Effector memory CD4-positive, alpha-beta T cell (primary cell): ENCODE results near the gene CCNJL.

Experiments used
- DNase-seq, 3 donors: peaks; one replicate each; pipeline ENCODE4 v3.0.0-alpha.2; 2020
- H3K27ac ChIP-seq: 2 replicates; pipeline ENCODE4 v1.7.0; 2013; ENCODE audit warnings: mild to moderate bottlenecking, low read length, moderate library complexity; ENCODE audit not compliant: insufficient read depth, poor library complexity, severe bottlenecking
- H3K27me3 ChIP-seq: replicated peaks from 2 replicates; pipeline ENCODE4 v1.7.0; 2013; ENCODE audit warnings: mild to moderate bottlenecking, low read length; ENCODE audit not compliant: insufficient read depth, control insufficient read depth, poor library complexity, severe bottlenecking
- H3K36me3 ChIP-seq: 2 replicates; pipeline ENCODE4 v1.7.0; 2013; ENCODE audit warnings: mild to moderate bottlenecking, low read length, moderate library complexity; ENCODE audit not compliant: control insufficient read depth, insufficient read depth
- H3K4me1 ChIP-seq: 2 replicates; pipeline ENCODE4 v1.7.0; 2013; ENCODE audit warnings: low read length, mild to moderate bottlenecking; ENCODE audit not compliant: control insufficient read depth, insufficient read depth, poor library complexity, severe bottlenecking
- H3K4me3 ChIP-seq: 2 replicates; pipeline ENCODE4 v1.7.0; 2013; ENCODE audit warnings: low read length, low read depth, mild to moderate bottlenecking; ENCODE audit not compliant: insufficient read depth, poor library complexity, severe bottlenecking
- H3K9me3 ChIP-seq: 2 replicates; pipeline ENCODE4 v1.7.0; 2013; ENCODE audit warnings: mild to moderate bottlenecking, low read length, moderate library complexity; ENCODE audit not compliant: control insufficient read depth

CCNJL gene

GRCh38 chr5:160284291-160284873 is 28.0 kb downstream of the CCNJL start:
- H3K27me3 ChIP-seq: no peaks in the 10 kb centered on the region
- no peaks in the 10 kb centered on the region for H3K36me3 ChIP-seq
- H3K9me3 ChIP-seq: no peaks in the 10 kb centered on the region
- no peak overlapping the region for H3K27ac ChIP-seq
- H3K4me3 ChIP-seq: no peak overlapping the region
- DNase-seq: no peak
- H3K4me1 ChIP-seq: no peaks in the 10 kb centered on the region

GRCh38 chr5:160281275-160281674 is 31.1 kb downstream of the CCNJL start:
- Histone ChIP-seq H3K36me3 (no peaks in the 10 kb centered on the region), H3K4me3 (no peak overlapping the region), H3K27ac (no peak overlapping the region), H3K4me1 (no peaks in the 10 kb centered on the region), H3K27me3 (no peaks in the 10 kb centered on the region), H3K9me3 (no peaks in the 10 kb centered on the region)
- no peak for DNase-seq

- H3K4me3 ChIP-seq: no peak overlapping the region
- no peaks in the 10 kb centered on the region for H3K27me3 ChIP-seq
- H3K27ac ChIP-seq: no peak overlapping the region
- no peaks in the 10 kb centered on the region for H3K9me3 ChIP-seq
- no peaks in the 10 kb centered on the region for H3K36me3 ChIP-seq
- H3K4me1 ChIP-seq: no peaks in the 10 kb centered on the region
- no peak for DNase-seq
Measured at GRCh38 chr5:160280384-160281095, 31.8 kb downstream of the CCNJL start.

GRCh38 chr5:160278343-160278742 is 34.0 kb downstream of the CCNJL start:
- DNase-seq: no peak
- Histone ChIP-seq H3K27me3 (no peaks in the 10 kb centered on the region), H3K4me1 (no peaks in the 10 kb centered on the region), H3K36me3 (no peaks in the 10 kb centered on the region), H3K27ac (no peak overlapping the region), H3K4me3 (no peak overlapping the region), H3K9me3 (no peaks in the 10 kb centered on the region)

- no peaks in the 10 kb centered on the region for H3K4me1 ChIP-seq
- no peaks in the 10 kb centered on the region for H3K36me3 ChIP-seq
- no peak overlapping the region for H3K4me3 ChIP-seq
- no peaks in the 10 kb centered on the region for H3K27me3 ChIP-seq
- DNase-seq: no peak
- no peaks in the 10 kb centered on the region for H3K9me3 ChIP-seq
- H3K27ac ChIP-seq: no peak overlapping the region
Measured at GRCh38 chr5:160274483-160274931, 37.9 kb downstream of the CCNJL start.

- Histone ChIP-seq H3K4me3 (no peak overlapping the region), H3K27ac (no peak overlapping the region), H3K36me3 (no peaks in the 10 kb centered on the region), H3K4me1 (no peaks in the 10 kb centered on the region), H3K9me3 (no peaks in the 10 kb centered on the region), H3K27me3 (no peaks in the 10 kb centered on the region)
- DNase-seq: no peak
Measured at GRCh38 chr5:160272889-160273288, 39.5 kb downstream of the CCNJL start.

GRCh38 chr5:160272264-160272663 is 40.1 kb downstream of the CCNJL start:
- Histone ChIP-seq H3K27me3 (no peaks in the 10 kb centered on the region), H3K4me1 (no peaks in the 10 kb centered on the region), H3K36me3 (no peaks in the 10 kb centered on the region), H3K9me3 (no peaks in the 10 kb centered on the region), H3K27ac (no peak overlapping the region), H3K4me3 (no peak overlapping the region)
- no peak for DNase-seq

- Histone ChIP-seq H3K27ac (no peak overlapping the region), H3K27me3 (no peaks in the 10 kb centered on the region), H3K4me3 (no peak overlapping the region), H3K36me3 (no peaks in the 10 kb centered on the region), H3K9me3 (no peaks in the 10 kb centered on the region), H3K4me1 (no peaks in the 10 kb centered on the region)
- DNase-seq: no peak
Measured at GRCh38 chr5:160271836-160272235, 40.5 kb downstream of the CCNJL start.

- H3K36me3 ChIP-seq: no peaks in the 10 kb centered on the region
- no peaks in the 10 kb centered on the region for H3K27me3 ChIP-seq
- H3K9me3 ChIP-seq: no peaks in the 10 kb centered on the region
- no peaks in the 10 kb centered on the region for H3K4me1 ChIP-seq
- no peak overlapping the region for H3K4me3 ChIP-seq
- no peak overlapping the region for H3K27ac ChIP-seq
- no peak for DNase-seq
Measured at GRCh38 chr5:160271396-160271795, 41.0 kb downstream of the CCNJL start.

- no peak for DNase-seq
- no peak overlapping the region for H3K27ac ChIP-seq
Measured at GRCh38 chr5:160270704-160271103, 41.7 kb downstream of the CCNJL start.

More at GRCh38 chr5:160270704-160271103, 41.7 kb downstream of the CCNJL start:
- Histone ChIP-seq H3K9me3 (no peaks in the 10 kb centered on the region), H3K27me3 (no peaks in the 10 kb centered on the region), H3K36me3 (no peaks in the 10 kb centered on the region), H3K4me3 (no peak overlapping the region), H3K4me1 (no peaks in the 10 kb centered on the region)
